Coronary artery (tissue), 2 donors: ENCODE data around the gene CLTA.

ENCODE experiments used
- DNase-seq: peaks from one replicate; pipeline ENCODE4 v3.0.0-alpha.2; 2017; ENCODE audit warnings: low spot score
- H3K27ac ChIP-seq, 2 donors: fragments of 200-600 bp; sonication (generic); one replicate each; pipeline ENCODE4 v1.5.1; 2016 to 2019
- H3K4me3 ChIP-seq: fragments of 200-600 bp; sonication (generic); 2 replicates; pipeline ENCODE4 v1.5.1; 2016; ENCODE audit warnings: mild to moderate bottlenecking, moderate library complexity
- TF ChIP-seq, protein P1 (sequence below): fragments of 200-600 bp; sonication (generic); IDR thresholded peaks from one replicate; pipeline ENCODE4 v1.5.1; 2019; ENCODE audit warnings: antibody characterized with exemption

Gene CLTA

DNA sequence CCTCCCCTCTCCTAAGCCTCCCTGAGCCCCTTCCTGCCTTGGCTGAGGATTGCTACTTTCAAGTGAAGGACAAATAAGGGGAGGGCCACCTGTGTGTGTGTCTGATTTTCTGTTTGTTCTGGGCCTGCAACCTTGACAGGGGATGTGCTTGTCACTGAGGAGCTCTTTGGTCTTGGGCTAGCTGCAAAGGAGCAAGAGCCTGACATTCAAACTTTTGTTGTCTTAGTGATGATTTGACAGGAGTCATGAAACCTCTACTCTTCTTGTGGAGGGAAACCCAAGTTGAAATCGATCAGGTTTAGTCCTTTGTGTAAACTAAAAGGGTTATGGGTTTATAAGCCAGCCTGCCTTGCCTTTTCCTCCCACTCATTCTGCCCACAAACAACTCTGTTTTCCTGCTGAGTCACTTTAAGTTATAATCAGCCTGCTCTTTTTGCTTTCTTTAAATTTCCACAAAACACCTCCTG lies 16.9 kb downstream of the CLTA start:
- H3K27ac ChIP-seq: peak overlapping the region; percentile 46 to 74

DNA sequence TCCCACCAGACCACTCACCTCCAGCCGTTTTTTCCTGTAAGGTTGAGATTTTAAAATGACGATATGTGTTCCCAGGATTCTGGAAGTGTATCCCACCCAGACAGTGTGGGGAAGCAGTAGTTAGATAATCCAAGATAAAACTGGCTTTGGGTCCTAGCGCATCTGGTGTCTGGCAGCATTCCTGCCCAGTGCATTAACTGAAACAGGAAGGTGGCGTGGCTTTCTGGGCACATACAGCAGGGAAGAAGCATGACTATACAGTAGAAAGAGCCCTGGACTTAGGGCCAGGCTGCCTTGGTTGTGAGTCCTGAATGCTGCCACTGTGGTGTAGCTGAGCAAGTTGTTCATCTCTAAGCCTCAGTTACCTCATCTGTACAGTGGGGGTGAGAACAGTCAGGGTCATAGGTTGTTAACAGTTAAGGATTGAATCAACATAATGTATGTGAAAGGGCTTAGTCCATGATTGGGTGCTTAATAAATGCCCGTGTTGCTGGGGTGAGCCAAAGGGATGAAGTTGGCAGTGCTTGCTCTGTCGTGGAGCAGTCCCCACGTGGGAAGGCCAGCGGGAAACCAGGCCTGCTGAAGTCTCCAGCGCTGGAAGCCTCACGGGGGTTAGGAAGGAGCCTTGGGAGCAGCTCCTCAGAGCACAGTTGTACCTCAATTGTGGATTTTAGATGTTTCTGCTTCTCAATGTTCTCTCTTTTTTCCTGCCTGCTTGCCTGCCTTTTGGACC lies 18.0 kb downstream of the CLTA start:
- H3K4me3 ChIP-seq: no peak overlapping the region
- peak overlapping the region; percentile 61 to 74 for H3K27ac ChIP-seq
- DNase-seq: no peak
- TF ChIP-seq, protein P1, sequence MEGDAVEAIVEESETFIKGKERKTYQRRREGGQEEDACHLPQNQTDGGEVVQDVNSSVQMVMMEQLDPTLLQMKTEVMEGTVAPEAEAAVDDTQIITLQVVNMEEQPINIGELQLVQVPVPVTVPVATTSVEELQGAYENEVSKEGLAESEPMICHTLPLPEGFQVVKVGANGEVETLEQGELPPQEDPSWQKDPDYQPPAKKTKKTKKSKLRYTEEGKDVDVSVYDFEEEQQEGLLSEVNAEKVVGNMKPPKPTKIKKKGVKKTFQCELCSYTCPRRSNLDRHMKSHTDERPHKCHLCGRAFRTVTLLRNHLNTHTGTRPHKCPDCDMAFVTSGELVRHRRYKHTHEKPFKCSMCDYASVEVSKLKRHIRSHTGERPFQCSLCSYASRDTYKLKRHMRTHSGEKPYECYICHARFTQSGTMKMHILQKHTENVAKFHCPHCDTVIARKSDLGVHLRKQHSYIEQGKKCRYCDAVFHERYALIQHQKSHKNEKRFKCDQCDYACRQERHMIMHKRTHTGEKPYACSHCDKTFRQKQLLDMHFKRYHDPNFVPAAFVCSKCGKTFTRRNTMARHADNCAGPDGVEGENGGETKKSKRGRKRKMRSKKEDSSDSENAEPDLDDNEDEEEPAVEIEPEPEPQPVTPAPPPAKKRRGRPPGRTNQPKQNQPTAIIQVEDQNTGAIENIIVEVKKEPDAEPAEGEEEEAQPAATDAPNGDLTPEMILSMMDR: no peak

More for the DNA sequence above, 16.9 kb downstream of the CLTA start:
- DNase-seq: no peak
- no peak overlapping the region for H3K4me3 ChIP-seq
- TF ChIP-seq, protein P1: no peak

DNA sequence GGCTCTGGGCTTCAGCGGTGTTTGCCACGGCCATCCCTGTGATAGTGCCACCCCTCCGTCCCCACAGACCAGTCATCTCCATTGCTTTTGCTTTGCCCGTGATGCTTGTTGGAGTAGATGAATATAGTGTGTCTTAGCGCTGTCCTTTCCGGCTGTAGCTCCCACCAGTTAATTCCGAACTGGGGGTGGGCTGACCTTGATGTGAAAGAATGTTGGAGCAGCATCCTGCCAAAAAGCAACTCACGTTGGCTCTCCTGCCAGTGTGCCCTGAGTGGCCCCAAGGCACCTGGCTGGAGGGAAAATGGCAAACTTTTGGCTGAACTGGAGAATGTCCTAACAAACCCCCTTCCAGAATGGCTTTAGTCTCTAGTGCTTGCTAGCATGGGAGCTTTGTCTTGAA lies 20.0 kb downstream of the CLTA start:
- no peak for DNase-seq
- Histone ChIP-seq H3K4me3 (no peak overlapping the region), H3K27ac (no peak overlapping the region)
- TF ChIP-seq, protein P1: no peak

DNA sequence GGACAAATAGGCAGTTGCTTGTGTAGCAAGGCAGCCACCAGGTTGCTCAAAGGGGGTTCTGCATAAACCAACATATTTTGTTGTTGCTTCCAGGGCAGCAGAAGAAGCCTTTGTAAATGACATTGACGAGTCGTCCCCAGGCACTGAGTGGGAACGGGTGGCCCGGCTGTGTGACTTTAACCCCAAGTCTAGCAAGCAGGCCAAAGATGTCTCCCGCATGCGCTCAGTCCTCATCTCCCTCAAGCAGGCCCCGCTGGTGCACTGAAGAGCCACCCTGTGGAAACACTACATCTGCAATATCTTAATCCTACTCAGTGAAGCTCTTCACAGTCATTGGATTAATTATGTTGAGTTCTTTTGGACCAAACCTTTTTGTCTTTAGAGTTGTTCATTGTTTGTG lies 20.8 kb downstream of the CLTA start:
- TF ChIP-seq, protein P1: no peak
- H3K4me3 ChIP-seq: no peak overlapping the region
- peak overlapping the region in 1 of 2 donors; percentile 22 for H3K27ac ChIP-seq
- no peak for DNase-seq

DNA sequence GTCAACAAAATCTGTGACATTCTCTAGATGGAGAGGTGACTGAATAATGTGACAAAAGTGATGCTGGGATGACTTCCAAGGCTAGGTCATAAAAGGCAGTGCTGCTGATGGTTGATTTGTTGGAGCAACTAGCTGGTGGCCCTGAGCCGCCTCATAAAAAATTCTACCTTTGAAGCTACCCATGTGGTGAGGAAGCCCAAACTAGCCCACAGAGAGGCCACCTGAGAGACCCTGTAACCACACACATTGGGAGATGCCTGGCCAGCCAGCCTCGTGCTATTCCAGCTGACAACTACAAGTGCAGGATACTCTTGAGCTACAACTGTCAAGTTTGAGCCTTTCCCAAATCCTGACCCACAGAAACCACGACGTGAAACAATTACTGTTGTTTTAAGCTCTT lies 22.7 kb downstream of the CLTA start:
- Histone ChIP-seq H3K27ac (peak overlapping the region; percentile 0 to 4), H3K4me3 (no peak overlapping the region)
- no peak for DNase-seq
- TF ChIP-seq, protein P1: no peak

DNA sequence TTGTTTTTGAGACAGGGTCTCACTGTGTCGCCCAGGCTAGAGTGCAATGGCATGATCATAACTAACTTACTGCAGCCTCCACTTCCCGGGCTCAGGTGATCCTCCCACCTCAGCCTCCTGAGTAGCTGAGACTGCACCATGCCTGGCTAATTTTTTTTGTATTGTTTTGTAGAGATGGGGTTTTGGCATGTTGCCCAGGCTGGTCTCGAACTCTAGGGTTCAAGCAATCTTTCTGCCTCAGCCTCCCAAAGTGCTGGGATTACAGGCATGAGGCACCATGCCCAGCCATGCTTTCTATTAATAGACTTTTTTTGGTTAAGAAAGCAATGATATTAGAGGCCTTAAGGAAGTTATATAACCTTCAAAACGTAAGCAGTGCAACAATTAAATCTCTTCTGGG lies 23.3 kb downstream of the CLTA start:
- DNase-seq: no peak
- TF ChIP-seq, protein P1: no peak
- Histone ChIP-seq H3K27ac (peak overlapping the region; percentile 4 to 41), H3K4me3 (no peak overlapping the region)

DNA sequence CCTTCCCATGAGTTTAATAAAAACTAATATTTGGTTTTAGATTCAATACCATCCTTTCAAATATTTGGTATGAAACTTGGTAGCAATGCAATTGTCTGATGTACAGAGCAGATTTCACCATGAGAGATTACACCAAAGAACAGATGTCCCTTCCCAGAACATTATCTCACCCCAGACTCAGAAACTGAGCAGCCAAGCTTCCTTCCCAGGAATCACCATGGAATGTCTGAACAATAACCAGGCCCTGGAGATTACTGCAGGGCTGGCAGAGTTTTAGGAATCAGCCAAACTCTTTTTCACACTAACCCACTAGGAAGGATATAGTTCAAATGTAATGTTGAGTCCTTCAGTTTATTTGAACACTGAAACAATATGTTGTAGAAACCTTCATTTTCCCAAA lies 23.9 kb downstream of the CLTA start:
- no peak for DNase-seq
- H3K4me3 ChIP-seq: no peak overlapping the region
- H3K27ac ChIP-seq: peak overlapping the region; percentile 4 to 41
- TF ChIP-seq, protein P1: no peak
